GM11168 (cell line): ENCODE results near the gene WDSUB1.

Experiments
- in situ Hi-C: fragments of 300-500 bp; cut with MboI; formaldehyde crosslinking; loops from one replicate; pipeline ENCODE4 v1.12.0; 2022; ENCODE audit warnings: low sequenced_read_pairs; ENCODE audit not compliant: unreplicated experiment

WDSUB1 gene

DNA sequence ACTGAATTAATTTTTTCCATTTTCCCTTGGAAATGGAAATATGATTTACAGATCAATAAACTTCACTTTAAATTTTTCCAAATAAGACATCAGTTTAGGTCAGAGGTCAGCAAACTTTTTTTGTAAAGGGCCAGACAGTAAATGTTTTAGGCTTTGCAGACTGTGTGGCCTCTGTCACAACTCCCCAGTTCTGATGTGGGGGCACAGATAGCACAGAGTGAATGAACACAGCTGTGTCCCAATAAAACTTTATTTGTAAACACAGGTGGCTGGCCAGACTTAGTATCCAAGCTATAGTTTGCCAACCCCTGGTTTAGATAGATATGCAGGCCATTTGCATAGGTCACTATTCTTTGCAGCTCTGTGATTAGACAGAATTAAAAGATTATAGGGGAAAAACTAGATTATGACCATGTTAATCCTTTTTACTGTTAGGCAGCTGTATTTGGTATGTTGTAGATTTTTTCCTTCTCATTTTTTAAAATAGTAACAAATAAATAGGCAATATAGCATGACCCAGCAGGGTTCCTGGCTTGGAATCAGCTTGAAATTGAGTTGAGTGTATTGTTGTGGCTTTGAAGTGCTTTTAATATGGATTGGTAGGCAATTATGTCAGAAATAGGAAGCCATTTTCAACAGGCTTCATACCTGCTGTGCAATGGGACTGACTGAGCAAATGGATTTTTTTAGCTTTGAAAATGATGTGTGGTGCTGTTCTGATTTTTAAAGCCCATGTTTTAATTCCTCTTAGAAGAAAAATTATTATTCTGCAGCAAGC, 59.7 kb downstream of the WDSUB1 start:
- in situ Hi-C loops = no loop called here

DNA sequence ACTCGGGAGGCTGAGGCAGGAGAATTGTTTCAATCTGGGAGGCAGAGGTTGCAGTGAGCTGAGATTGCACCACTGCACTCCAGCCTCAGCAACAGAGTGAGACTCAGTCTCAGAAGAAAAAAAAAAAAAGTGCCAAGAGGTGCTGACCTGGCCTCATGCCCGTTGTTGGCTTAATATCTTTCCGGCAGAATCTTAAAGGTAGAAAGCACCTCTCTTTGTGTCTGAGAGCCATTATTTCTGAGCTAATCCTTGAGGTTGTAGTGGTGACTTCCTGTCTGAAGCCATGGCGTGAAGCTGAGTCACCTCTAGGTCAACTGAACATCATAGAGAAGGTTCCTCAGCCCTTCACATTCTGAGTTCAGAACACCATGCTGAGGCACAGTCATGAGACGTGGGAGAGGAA, 60.4 kb downstream of the WDSUB1 start:
- in situ Hi-C loops = no loop called here

DNA sequence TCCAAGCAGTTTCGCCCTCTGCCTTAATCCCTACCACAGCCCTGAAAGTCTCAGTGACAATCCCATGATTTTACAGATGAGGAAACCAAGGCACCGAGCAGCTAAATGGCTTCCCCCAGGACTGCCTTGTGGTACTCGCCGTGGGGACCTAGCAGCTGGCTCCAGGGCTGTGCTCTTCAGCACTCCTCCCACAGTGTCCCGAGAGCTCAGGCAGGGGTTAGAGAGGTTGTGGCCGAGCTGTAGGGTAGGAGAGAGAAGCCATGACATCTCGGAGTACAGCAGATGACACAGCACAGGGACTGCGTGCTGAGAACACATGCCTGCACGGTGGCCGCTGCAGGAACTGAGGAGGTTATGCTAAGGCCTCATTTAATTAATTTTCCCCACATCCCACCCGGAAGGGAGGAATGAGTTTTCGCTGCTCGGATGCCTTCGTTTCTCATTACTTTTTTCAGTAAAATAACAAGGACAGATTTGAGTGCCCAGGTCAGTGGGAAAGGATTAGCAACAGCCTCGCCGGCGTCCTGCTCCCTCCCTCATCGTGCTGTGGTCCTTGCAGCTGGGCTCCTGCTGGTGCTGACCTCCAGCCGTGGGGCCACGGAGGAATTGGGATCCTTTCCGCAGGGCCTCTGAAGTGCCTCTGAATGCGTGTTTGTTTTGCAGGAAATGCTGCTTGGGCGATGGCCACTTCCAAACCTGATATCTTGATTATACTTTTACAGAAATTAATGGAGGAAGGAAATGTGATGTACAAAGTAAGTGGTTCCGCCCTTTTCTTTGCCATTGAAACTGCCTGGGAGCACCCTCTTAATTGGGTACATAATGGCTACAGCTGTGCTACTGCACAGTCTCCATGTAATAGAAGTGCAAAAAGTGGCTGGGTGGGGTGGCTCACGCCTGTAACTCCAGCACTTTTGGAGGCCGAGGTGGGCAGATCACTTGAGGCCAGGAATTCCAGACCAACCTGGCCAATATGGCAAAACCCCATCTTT, 61.2 kb downstream of the WDSUB1 start:
- in situ Hi-C loops = no loop called here

DNA sequence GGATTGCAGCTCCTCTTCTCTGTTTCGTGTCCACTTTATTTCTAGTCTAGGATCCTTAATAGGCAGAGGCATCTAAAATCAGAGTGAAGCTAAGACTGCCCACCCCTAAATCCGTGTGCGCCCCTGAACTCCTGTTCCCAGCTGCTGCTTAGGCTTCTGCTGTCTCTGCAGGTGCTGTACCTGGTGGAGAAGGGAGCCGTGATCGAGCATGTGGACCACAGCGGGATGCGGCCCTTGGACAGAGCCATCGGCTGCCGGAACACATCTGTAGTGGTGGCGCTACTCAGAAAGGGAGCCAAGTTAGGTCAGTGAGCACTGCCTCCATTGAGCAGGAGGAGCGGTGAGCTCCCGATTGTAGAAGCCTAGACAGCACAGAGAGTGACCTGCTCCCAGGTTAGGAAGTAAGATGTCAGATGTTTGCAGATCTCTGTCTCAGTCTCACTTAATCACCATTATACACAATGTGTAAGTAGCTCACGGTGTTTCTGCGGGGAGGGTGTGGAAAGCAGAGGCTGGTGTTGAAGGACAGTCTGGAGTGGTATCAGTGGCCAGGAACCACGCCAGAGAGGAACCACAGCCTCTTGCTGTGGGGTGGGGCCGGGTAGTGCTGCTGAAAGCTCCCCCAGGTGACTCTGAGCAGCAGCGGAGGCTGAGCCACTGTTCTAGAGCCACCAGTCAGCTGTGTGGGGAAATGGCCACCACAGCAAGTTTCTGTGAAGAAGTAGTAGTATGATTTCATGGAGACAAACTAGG, 62.3 kb downstream of the WDSUB1 start:
- in situ Hi-C loops = no loop called here

DNA sequence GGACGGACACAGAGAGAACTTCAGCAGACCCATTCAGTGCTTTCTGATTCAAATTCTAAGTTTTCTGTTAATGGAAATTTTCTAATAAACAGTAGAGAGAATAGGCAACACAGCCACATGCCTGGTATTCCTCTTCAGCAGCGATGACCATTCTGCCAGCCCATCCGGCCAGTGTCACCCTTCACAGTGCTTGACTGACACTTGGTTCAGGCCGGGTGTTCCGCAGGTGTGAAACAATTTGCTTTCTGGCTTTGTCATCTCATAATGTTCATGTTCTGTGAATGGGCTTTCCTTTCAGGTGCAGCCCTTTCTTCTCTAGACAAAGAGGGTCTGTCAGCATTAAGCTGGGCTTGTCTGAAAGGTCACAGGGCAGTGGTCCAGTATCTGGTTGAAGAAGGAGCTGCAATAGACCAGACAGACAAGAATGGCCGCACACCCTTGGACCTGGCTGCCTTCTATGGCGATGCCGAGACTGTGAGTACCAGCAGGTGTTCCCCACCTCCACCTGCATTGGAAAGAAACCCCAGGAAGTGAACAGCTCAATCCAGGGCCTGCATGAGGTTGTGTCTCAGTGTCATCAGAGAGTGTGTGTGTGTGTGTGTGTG, 67.0 kb downstream of the WDSUB1 start:
- in situ Hi-C loops = no loop called here

DNA sequence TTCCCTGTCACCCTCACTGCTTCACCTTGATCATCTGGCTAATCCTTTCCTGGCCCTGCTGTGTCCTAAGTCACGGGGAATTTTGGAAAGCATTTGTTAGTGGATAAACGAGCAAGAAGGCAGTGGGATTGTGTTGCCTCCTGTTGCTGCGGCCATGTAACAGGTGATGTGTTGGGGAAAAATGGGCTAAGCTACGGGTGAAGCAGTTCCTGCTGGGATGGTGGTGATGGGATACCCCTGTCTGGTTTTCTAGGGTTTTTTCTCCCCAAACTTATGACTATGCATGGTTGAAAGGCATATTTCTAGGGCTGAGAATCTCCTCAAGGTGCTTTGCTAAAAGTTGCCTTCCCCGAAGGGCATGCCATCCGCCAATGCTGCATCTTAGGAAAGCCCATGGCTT, 68.1 kb downstream of the WDSUB1 start:
- in situ Hi-C loops = no loop called here

DNA sequence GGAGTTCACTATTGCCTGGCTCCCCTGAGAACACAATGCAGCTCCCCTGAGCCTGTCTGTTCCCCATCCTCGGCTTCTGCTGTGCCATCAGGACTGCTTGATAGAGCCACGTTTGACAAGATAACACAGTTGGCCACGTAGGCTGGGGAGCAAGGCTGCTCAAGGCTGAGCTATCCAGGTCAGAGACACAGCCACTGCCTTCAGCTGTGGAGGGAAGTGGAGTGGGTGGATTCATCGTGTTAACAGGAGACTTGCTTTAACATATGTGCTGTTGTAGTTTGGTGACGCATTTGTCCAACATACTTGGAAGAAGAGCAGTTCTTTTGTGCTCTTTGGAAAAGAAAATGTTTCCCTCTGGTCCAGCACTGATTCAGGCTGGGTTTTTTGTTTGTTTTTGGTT, 68.8 kb downstream of the WDSUB1 start:
- in situ Hi-C loops = no loop called here

DNA sequence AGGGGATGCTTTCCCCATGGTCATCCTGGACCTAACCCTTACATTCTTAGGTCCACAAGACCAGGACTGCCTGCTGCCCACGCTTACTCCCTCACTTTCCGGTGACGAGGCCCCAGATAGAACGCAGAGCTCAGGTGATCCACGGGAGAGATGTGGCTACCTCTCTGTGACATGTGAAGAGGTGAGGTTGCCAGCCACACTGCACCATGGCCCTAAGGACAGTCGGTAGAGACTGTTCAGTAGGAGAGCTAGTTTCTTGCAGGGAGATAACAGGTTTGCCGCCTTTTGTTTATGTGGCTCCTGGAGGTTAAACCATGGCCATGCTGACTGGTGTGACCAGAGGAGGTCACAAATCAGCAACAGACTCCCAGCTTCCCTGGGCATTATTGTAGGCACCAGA, 71.4 kb downstream of the WDSUB1 start:
- in situ Hi-C loops = no loop called here

DNA sequence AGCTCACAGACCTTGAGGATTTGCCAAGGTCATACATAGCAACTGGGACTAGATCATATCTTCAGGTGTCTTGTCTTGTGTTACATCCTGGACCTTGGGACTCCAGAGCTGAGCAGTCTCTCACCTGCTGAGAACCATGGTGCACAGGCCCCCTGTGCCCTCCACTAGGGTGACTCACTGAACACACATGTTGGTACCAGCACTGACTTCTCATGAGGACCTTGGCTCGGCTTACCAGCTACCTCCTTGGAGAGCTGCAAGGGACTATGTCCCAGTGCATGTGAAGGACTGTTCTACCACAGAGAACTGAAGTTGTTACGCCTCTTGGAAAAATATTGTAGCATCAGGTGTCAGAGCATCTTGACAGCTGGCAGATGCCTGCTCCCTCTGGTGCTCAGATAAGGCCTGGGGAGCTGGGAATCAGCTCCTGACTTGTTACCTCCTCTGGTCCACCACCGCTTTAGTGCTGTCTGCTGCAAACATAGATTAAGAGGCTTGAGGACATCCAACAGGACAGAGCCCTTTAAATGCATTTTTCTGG, 72.1 kb downstream of the WDSUB1 start:
- in situ Hi-C loops = no loop called here

DNA sequence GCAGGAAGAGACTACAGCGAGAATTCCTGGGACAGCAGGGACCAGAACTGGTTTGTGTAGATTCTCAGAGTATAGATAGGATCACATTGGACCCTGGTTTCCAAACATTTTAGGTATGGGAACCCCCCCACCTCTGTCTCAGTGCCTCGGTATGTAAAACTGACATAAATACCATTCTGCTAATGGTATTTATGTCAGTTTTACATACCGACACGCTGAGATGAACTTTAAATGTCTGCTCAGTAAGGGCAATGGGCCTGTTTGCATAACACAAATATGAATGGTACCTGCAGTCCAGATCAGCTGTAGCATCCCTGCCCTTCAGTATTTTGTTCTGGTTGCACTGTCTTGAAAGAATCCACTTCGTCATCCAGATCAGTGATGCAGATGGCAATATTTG, 73.2 kb downstream of the WDSUB1 start:
- in situ Hi-C loops = no loop called here

DNA sequence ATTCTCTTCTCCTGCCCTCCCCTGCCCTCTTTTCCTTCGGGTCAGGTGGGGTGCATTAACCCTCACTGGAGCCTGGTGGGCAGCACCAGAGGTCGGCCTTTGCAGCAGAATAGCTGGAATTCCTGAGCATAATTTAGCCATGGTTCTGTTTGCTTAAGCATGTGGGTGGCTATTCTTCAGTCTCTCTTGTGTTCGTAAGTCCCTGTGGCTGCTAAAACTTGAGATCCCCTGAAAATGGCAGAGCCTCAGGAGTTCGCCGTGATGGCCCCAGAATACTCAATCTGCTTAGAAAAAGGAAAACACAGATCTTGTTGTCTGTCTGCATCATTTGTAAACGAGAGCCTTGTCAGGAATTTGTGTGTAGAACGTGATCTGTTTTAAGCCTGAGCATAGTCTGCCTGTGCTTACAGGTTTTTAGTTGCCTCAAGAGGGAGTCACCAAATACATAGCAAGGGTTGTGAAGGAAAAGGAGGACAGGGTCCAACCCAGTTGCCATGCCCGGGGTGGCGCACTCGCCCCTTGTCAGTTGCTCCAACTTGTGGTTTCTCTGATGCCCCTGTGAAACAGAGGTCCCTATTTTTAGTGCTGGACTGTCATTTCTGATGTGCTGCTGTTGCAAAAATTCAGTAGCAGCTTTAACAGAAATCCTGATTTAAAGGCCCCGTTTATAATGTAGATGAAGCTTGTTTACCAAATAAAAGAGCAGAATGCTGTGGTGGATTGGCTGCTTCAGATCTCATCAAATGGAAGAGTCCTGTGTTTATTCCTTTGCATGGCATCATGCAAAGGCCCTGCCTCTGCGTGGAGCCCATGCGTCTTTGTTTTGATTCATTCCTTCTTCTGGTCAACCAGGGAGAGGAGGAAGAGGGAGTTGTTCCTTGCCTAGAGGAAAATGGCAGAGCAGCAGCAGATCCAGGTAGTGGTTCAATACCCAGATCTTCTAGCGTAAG, 74.8 kb downstream of the WDSUB1 start:
- in situ Hi-C loops = no loop called here

DNA sequence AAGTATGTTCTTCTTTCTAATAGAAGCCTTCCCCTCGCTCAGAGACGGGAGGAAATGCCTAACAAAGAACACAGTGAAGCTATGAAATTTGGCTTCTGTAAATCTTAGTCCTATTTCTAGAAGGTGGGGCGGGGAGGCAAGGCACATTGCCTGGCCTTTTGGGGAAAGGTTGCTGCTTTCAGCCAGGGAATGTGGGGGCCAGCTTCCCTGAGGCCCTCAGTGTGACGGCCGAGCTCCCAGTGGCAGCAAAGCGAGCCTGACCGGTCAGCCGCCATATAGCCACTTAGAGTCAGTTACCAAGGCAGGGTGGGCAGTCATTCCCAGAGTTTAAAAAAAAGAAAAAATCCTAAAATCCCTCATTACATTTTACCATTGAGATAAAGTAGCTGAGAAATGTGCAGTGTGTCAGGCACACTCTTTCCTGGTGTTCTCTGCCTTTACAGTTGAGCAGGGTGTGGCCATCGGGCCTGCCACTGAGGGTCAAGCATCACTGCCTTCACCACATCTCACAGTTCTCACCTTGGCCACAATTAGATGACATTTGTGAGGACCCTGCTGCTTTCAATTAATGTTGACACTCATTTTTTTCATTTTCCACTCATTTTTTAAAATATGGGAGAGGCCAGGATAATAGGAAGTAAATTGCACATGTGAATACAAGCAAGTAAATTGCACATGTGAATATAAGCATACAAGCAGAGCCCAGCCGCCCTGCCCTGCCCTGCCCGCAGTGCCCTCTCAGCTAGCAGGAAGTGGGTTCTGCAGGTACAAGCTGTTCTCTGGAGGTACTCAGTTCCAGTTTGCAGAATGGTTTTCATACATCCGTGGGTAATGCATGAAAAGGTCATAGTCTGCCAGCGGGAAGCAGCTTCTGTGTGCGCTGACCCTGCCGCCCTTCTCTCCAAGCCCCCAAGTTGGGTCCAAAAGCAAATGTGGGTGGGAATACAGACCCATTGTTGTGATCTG, 76.9 kb downstream of the WDSUB1 start:
- in situ Hi-C loops = no loop called here

DNA sequence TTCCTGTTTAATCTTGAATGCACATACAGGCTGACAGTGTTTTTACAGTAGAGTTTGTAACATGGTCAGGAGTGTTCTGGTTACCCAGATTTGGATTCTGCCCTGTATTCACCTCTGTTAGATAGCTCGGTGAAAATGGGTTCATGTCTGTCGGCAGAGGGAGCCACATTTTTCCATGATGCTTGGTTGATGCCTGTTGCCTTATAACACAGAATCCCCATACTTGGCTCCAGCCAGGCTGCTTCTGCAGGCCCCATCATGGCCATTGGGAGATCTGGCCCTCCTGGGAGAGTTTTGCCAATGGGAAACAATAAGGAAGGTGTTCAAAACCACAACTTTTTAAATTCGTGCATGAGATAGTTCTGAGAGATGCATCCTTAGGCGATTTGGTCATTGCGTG, 78.1 kb downstream of the WDSUB1 start:
- in situ Hi-C loops = no loop called here

DNA sequence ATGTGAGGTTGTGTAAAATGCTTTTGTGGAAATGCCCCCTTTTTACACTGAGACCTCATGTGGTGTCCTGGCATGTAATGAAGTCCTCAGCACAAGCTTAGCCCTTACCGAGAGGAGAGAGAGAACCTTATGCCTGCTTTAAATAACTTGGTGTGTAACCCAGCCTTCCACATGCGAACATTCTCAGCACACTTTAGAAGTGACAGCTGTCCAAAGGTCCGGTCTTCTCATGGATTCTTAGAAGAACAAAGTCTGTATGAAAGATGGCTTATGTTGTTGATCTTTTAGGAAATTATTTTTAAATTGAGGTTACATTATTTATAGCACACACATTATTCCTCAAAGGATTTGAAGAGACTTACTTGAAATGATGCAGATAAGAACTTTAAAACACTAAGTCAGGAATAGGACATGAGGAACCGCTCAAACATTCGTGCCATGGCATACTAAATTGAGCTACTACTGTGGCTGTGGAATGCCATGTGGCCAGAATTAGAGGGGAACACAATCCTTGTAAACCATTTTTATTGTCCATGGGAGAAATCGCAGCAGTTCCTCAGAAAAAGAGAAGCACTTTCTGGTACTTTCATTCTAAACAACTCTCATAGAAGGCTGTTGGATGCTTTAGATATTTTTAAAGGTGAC, 79.6 kb downstream of the WDSUB1 start:
- in situ Hi-C loops = no loop called here

DNA sequence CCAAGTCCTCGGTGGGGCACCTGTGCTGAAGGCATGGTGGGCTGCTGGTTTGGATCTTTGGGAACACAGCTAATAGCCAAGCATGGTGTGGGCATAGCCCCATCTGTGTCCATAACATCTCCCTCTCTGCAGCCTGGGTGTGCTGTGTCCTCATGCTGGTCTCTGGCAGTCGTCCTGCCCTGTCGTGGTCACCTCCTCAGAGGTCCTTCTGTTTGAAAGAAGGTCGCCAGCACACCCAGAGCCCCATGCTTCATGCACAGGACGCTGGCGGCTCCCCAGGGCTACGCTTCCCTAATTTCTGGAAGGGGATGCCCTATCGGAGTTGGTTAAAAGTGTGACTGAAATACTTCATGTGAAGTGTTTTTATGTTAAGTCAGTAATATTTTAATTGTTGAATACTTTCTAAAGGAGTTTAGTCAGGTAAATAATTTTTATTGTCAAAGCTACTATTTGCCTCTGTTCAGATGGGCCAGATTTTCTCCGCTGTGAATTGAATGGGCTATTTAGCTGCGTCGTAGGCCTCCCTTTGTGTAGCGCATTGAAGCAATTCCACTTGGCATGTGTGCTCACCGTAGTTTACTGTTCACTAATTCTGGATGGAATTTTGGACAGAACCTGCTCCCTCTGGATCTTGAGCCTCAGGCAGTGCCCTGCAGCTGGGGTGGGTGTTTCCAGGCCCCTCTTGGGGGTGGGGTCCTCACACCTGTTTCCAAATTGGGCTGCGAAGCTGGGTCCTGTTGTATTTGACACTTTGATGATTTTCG, 81.9 kb downstream of the WDSUB1 start:
- in situ Hi-C loops = no loop called here

DNA sequence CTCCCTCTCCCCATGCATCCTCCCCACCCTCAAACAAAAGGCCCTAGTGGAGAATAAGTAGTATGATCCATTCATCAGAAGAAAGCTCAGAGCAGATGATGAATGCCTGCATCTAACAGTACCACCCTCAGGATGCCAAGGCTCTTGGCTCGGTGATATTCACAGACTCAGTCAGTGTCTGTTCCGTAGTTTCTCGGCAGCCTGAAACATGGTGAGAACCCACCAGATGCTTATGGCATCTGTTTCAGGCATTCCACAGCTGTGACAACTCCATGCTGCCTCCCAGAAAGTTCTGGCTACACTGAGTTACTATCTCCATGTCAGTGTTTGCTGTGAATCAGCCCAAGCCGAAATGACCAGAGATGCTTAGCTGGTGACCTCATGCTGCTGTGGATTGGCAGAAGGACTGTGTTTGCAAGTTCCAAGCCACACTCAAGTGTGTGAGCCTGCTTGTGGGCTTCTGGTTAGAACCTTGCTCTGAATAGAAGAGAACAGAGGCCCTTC, 83.9 kb downstream of the WDSUB1 start:
- in situ Hi-C loops = no loop called here
